Ovary (tissue), 9 donors: ENCODE results near the gene MMP7. TPM values are rescaled to one million over a fixed set of nuclear protein-coding genes. Genes with fewer than 3 reads are reported as not detected.

Source experiments
- DNase-seq, 5 donors: peaks; one replicate each; pipeline ENCODE4 v3.0.0-alpha.2; 2019 to 2020
- H3K27ac ChIP-seq, 2 donors: fragments of 200-600 bp; one replicate each; pipeline versions ENCODE4 v1.5.1 to v1.8.0; 2019 to 2022
- H3K27me3 ChIP-seq: fragments of 200-600 bp; one replicate; pipeline ENCODE4 v1.8.0; 2022
- H3K36me3 ChIP-seq: fragments of 200-600 bp; sonication (generic); one replicate; pipeline ENCODE4 v1.5.1; 2019
- H3K4me1 ChIP-seq: one replicate; pipeline ENCODE4 v1.8.1; 2013; ENCODE audit warnings: mild to moderate bottlenecking, moderate library complexity; ENCODE audit not compliant: insufficient read depth
- H3K4me3 ChIP-seq: fragments of 200-600 bp; sonication (generic); one replicate; pipeline ENCODE4 v1.5.1; 2017
- H3K9me3 ChIP-seq, 2 donors: fragments of 200-600 bp in 1 of 2; sonication (generic) in 1 of 2; one replicate each; pipeline versions ENCODE4 v1.5.1 to v1.8.1; 2013 to 2019; ENCODE audit warnings: mild to moderate bottlenecking in 1 of 2, moderate library complexity in 1 of 2
- EP300 ChIP-seq: sonication (generic); formaldehyde crosslinking; IDR thresholded peaks from one replicate; pipeline ENCODE4 v1.6.1; 2017; ENCODE audit warnings: antibody characterized with exemption
- POLR2A ChIP-seq: fragments of 450-650 bp; IDR thresholded peaks from one replicate; pipeline ENCODE4 v1.6.1; 2017; ENCODE audit warnings: antibody characterized with exemption, mild to moderate bottlenecking, moderate library complexity
- WGBS, 3 donors: extraction: QIAGEN DNeasy Blood & Tissue Kit in 1 of 3; methylation state at CpG; one replicate each; pipeline versions ENCODE4 v1.1.5 to v1.1.7; 2013 to 2017; 5-methylcytosine and 5-hydroxymethylcytosine counted together
- intact Hi-C, 4 donors: fragments of 100-400 bp; cut with DNase I; formaldehyde crosslinking; loops; one replicate each; pipeline versions ENCODE4 v1.11.0 to v1.15.1; 2022 to 2023
- polyA plus RNA-seq, 2 donors: library from polyadenylated mRNA; stranded (reverse); fragments of 200-250 nt in 1 of 2; fragments of 350-450 nt in 1 of 2; fragmentation: Illumina TruSeq in 1 of 2; extraction: RNeasy Lipid Tissue Mini Kit (QIAGEN cat#74804) in 1 of 2; gene quantifications; one replicate each; pipeline ENCODE4 v1.2.3, GENCODE V29; 2013 to 2014
- total RNA-seq, 7 donors: library from RNA; depleted of rRNA in 2 of 7; stranded (reverse); fragments of >200 nt in 2 of 7; fragmentation: NEBNext Ultra II Directional in 3 of 7; extraction: Animal tissue kit (Norgen Biotek cat#: 25700) in 3 of 7; gene quantifications; one replicate each; pipeline versions ENCODE4 v1.1.0 to v1.2.4, GENCODE V29; 2016 to 2023
- TF ChIP-seq, protein P1 (sequence below), 3 donors: fragments of 450-650 bp in 2 of 3; fragments of 200-600 bp in 1 of 3; IDR thresholded peaks; one replicate each; pipeline versions ENCODE4 v1.5.1 to v1.8.0; 2016 to 2022; ENCODE audit warnings: antibody characterized with exemption in 3 of 3, mild to moderate bottlenecking in 1 of 3
- donor health status: DM: no; HTN: no; CAD: no; lungs with moderate emphysema.
- donor health status: DM: no; HTN: no; CAD: no.
- donor health status: Bipolar disorder and iron deficiency.
- donor health status: DM: yes; HTN: yes; CAD: no.
- donor health status: DM: no; HTN: no; CAD: no.
- donor health status: DM: yes; HTN: yes; CAD: no.

Gene MMP7
- total and polyA plus RNA-seq, 9 donors: 0.33 to 66.3 (median 3.8) TPM; not detected in 1

DNA sequence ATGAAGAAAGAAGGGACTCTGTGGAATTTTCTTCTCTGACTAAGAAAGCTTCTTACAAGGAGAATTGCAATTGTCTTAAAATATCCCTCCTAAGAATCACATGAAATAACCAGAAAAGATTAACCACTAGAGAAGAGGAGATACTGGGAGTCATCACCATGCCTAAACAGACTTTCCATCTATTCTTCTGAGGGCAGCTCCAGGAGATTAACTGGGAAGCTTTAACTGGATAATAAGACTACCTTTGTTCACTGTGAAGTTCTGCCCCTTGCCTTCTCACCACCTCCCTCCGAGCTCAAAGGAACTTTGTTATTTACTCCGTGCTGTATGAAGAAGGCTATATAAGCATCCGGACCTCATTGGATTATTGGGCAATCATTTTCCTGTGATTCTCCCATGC, 24.5 kb upstream of the MMP7 start:
- Histone ChIP-seq H3K4me3 (no peak overlapping the region), H3K36me3 (no peaks in the 10 kb centered on the region), H3K4me1 (no peaks in the 10 kb centered on the region), H3K27me3 (no peaks in the 10 kb centered on the region), H3K9me3 (no peaks in the 10 kb centered on the region), H3K27ac (no peak overlapping the region)
- DNase-seq: no peak
- intact Hi-C loops: no loop called here
- 83 to 95% (median 90%) methylated on average over 3 of the region's 3 CpGs for WGBS, 3 donors
- TF ChIP-seq EP300 (no peak), POLR2A (no peak)
- TF ChIP-seq, protein P1, sequence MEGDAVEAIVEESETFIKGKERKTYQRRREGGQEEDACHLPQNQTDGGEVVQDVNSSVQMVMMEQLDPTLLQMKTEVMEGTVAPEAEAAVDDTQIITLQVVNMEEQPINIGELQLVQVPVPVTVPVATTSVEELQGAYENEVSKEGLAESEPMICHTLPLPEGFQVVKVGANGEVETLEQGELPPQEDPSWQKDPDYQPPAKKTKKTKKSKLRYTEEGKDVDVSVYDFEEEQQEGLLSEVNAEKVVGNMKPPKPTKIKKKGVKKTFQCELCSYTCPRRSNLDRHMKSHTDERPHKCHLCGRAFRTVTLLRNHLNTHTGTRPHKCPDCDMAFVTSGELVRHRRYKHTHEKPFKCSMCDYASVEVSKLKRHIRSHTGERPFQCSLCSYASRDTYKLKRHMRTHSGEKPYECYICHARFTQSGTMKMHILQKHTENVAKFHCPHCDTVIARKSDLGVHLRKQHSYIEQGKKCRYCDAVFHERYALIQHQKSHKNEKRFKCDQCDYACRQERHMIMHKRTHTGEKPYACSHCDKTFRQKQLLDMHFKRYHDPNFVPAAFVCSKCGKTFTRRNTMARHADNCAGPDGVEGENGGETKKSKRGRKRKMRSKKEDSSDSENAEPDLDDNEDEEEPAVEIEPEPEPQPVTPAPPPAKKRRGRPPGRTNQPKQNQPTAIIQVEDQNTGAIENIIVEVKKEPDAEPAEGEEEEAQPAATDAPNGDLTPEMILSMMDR (IDR thresholded peaks at IDR 0.05): no peak

DNA sequence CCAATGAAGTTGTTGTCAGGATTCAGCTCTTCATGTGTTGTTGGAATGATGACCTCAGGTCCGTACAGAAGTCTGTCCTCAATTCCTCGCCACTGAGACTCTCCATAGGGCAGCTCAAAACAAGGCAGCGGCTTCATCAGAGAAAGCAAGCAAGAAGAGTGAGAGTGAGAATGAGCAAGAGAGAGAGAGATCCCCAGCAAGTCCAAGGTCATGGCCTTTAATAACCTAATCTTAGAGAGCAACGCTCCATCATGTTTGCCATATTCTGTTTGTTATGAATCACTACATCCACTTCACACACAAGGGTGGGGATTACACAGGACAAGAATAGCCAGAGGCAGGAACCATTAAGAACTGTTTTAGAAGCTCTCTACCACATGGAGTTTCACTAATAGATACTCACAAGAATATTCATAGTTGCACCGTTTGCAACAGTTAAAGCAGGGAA, 23.3 kb upstream of the MMP7 start:
- intact Hi-C loops: no loop called here

DNA sequence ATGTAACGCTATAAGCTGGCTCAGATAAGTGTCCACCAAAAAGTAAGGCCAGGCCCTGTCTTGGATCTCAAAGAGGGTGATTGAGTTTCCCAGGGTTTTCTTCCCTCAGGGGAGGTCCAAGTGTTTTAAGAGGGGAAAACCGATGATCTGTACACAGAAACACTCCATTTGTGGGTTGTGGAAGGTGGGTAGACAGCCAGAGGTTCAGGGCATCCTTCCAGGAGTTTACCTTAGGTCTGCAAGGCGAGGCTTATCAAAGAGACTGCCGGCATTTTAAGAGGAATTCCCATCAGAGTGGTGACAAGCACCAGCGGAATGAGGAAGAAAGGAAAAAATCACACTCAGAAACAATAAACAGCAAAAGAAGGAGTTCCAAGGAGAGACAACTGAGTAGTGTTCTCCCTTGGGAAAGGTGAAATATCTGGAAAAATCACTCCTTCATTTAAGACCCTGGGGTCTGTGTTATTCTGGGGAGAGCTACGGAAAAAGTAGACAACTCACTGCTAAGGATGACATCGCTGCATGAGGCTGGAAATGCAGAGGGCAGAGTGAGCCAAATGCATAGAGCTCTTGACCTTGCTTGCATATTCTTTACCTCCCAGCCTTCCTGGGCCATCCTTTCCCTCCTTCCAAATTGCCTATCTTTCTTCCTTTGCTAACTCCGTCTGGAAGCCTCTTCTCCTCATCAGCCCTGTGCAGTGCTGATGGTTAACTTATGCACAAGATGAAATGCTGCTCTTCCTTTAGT, 22.1 kb upstream of the MMP7 start:
- intact Hi-C loops: no loop called here
- Histone ChIP-seq H3K27ac (no peak overlapping the region), H3K4me1 (no peaks in the 10 kb centered on the region), H3K4me3 (no peak overlapping the region), H3K27me3 (no peaks in the 10 kb centered on the region), H3K9me3 (no peaks in the 10 kb centered on the region), H3K36me3 (no peaks in the 10 kb centered on the region)
- 55 to 62% (median 61%) methylated on average over 8 of the region's 8 CpGs for WGBS, 3 donors
- DNase-seq: no peak
- TF ChIP-seq POLR2A: no peak
- TF ChIP-seq EP300: no peak
- TF ChIP-seq, protein P1 (IDR thresholded peaks at IDR 0.05): no peak

More for the DNA sequence above, 23.3 kb upstream of the MMP7 start:
- WGBS, 3 donors: 80 to 87% (median 84%) methylated on average over 5 of the region's 5 CpGs
- H3K9me3 ChIP-seq: no peaks in the 10 kb centered on the region
- H3K36me3 ChIP-seq: no peaks in the 10 kb centered on the region
- no peak for DNase-seq
- TF ChIP-seq, protein P1 (IDR thresholded peaks at IDR 0.05): no peak
- TF ChIP-seq POLR2A (no peak), EP300 (no peak)
- no peak overlapping the region for H3K27ac ChIP-seq
- H3K27me3 ChIP-seq: no peaks in the 10 kb centered on the region
- no peaks in the 10 kb centered on the region for H3K4me1 ChIP-seq
- H3K4me3 ChIP-seq: no peak overlapping the region

DNA sequence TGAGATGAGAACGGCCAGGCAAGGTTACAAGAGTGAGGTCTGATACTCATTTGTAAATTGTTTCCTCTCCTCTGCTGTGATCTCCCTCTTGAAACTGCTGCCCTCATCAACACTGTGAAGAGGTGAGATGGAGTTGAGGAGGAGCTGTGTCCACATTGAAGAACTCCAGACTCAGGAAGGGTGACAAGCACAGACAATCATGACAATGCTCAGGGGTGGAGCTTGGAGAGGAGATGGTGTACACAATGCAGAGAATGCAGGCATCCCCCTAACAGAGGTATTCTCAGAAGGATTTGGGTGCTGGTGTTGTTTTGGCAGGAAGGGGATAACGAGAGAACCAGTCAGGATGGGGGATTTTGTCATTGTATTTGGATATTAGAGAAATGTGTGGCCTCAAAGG, 21.5 kb upstream of the MMP7 start:
- Histone ChIP-seq H3K27me3 (no peaks in the 10 kb centered on the region), H3K9me3 (no peaks in the 10 kb centered on the region), H3K36me3 (no peaks in the 10 kb centered on the region), H3K27ac (no peak overlapping the region), H3K4me3 (no peak overlapping the region), H3K4me1 (no peaks in the 10 kb centered on the region)
- no peak for DNase-seq
- TF ChIP-seq POLR2A (no peak), EP300 (no peak)
- TF ChIP-seq, protein P1 (IDR thresholded peaks at IDR 0.05): no peak
- intact Hi-C loops: no loop called here
- 72 to 85% (median 81%) methylated on average over 2 of the region's 2 CpGs for WGBS, 3 donors
